ENCODE measurements around the gene PARP11.

DNA sequence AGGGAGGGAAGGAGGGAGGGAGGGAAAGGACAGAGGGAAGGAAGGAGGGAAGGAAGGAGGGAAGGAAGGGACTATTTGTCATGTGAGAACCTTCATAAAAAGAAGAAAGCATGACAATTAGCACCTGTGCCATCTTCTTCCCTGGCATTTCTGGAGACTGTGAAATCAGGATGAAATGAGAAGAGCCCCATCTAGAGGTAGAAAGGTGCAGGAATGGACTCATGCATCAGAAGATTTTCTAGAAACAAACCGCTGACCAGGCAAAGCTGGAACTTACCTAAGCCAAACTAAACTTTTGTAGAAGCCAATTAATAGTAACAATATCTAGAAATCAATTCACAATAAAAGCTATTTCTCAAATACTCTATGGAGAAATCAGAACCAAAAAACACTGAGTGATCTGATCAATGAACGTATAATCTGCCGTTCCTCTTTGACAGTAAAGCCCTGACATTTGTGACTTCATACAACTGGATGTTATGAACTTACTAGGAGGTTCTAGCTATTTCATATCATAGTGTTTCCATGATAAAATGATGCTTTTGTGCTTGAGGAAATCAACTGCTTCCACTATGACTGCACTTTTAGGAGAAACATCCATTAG lies 95.9 kb downstream of the PARP11 start:
- TF ChIP-seq, protein P1, sequence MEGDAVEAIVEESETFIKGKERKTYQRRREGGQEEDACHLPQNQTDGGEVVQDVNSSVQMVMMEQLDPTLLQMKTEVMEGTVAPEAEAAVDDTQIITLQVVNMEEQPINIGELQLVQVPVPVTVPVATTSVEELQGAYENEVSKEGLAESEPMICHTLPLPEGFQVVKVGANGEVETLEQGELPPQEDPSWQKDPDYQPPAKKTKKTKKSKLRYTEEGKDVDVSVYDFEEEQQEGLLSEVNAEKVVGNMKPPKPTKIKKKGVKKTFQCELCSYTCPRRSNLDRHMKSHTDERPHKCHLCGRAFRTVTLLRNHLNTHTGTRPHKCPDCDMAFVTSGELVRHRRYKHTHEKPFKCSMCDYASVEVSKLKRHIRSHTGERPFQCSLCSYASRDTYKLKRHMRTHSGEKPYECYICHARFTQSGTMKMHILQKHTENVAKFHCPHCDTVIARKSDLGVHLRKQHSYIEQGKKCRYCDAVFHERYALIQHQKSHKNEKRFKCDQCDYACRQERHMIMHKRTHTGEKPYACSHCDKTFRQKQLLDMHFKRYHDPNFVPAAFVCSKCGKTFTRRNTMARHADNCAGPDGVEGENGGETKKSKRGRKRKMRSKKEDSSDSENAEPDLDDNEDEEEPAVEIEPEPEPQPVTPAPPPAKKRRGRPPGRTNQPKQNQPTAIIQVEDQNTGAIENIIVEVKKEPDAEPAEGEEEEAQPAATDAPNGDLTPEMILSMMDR (conservative IDR thresholded peaks at IDR 0.05; ENCODE audit: low read length) = peak; percentile 87
- no peak for TF ChIP-seq EZH2phosphoT487 (IDR thresholded peaks at IDR 0.05; ENCODE audit: borderline replicate concordance)
